Stimulated activated CD4-positive, alpha-beta T cell treated with anti-CD3 and anti-CD28 coated beads, TNF-alpha, amount 100 ng/mL, for 4 hours (primary cell): ENCODE data around the gene SLC14A1.

ENCODE experiments used
- DNase-seq, 3 experiments: peaks; one replicate each; pipeline ENCODE4 v3.0.0-alpha.2; 2020; ENCODE audit warnings: low read depth in 3 of 3

Gene SLC14A1

DNA sequence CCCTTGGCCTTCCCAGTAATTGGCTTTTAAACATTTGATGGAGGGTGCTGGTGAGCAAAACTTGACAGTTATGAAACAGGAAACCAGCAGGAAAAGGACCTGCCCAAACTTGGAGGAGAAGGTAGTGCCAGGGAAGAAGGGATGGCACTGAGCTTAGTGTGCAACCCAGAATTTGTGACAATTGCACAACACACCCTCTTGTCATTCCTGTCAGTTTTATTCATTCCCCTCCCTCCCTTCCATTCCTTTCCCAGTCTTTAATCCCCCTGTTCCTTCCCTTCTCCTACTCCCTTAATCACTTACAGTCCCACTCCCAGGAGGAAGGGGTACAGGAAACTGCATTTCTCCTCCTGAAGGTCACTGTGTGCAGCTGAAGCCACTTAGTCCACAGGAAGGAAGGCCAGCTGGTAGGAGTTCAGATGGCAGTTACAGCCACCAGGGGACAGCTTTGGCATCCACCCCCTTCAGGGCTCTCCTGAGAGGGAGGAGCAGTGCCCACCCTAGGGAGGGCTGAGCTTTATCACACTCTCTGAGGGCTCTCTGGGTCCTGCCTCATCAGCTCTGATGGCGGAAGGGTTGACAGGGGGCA lies 77.5 kb downstream of the SLC14A1 start:
- DNase-seq = no peak
